Stomach (tissue), 4 donors: Measurements from ENCODE around the gene SPACA5B.
"Not testable (repeated sequence)": the region's sequence is repeated elsewhere in the genome, so short reads cannot be mapped to it uniquely, and the experiment has no call there.

Experiments used
- POLR2A ChIP-seq, 4 donors: fragments of 450-650 bp; IDR thresholded peaks; one replicate each; pipeline ENCODE4 v1.6.1; 2016; ENCODE audit warnings: antibody characterized with exemption in 4 of 4, control low read depth in 2 of 4, mild to moderate bottlenecking in 1 of 4, moderate library complexity in 1 of 4
- POLR2AphosphoS5 ChIP-seq, 3 donors: sonication (generic); formaldehyde crosslinking; IDR thresholded peaks; one replicate each; pipeline ENCODE4 v1.6.1; 2016; ENCODE audit warnings: antibody characterized with exemption in 3 of 3
- TF ChIP-seq, protein P1 (sequence below), 7 experiments: fragments of 450-650 bp in 4 of 7; fragments of 200-600 bp in 3 of 7; sonication (generic) in 3 of 7; IDR thresholded peaks; one replicate each; pipeline ENCODE4 v1.5.1; 2016 to 2019; ENCODE audit warnings: antibody characterized with exemption in 7 of 7, control low read depth in 2 of 7, mild to moderate bottlenecking in 1 of 7

DNA sequence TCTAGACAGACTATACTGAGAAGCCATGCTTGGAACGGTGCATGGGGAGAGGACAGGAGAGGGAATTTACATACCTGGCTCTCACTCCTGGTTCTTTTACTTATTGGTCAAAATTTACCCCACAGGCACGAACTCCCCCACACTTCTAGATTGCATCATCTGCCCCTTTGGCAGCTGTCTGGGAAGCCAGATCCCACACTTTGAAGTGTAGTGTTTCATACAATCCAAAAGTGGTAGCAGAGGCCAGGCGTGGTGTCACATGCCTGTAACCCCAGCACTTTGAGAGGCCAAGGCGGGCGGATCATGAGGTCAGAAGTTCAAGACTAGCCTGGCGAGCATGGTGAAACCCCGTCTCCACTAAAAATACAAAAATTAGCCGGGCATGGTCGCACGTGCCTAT lies 5.1 kb upstream of the SPACA5B start:
- TF ChIP-seq, protein P1, sequence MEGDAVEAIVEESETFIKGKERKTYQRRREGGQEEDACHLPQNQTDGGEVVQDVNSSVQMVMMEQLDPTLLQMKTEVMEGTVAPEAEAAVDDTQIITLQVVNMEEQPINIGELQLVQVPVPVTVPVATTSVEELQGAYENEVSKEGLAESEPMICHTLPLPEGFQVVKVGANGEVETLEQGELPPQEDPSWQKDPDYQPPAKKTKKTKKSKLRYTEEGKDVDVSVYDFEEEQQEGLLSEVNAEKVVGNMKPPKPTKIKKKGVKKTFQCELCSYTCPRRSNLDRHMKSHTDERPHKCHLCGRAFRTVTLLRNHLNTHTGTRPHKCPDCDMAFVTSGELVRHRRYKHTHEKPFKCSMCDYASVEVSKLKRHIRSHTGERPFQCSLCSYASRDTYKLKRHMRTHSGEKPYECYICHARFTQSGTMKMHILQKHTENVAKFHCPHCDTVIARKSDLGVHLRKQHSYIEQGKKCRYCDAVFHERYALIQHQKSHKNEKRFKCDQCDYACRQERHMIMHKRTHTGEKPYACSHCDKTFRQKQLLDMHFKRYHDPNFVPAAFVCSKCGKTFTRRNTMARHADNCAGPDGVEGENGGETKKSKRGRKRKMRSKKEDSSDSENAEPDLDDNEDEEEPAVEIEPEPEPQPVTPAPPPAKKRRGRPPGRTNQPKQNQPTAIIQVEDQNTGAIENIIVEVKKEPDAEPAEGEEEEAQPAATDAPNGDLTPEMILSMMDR (IDR thresholded peaks at IDR 0.05) = not testable (repeated sequence)
- TF ChIP-seq POLR2AphosphoS5, POLR2A (IDR thresholded peaks at IDR 0.05): not testable (repeated sequence)
